Nephron progenitor cell (in vitro differentiated cells): ENCODE results near the gene SBF2.
A peak's percentile ranks its signal among the peaks of the same experiment; 100 is the strongest.
"Not testable (repeated sequence)": the region's sequence is repeated elsewhere in the genome, so short reads cannot be mapped to it uniquely, and the experiment has no call there.

Experiments
- DNase-seq: peaks from one replicate; pipeline ENCODE4 v3.0.0; 2021
- H3K27ac Mint-ChIP-seq: 2 replicates; pipeline ENCODE4 v1.8.0; 2021; ENCODE audit warnings: mild to moderate bottlenecking, moderate library complexity, mixed read lengths
- H3K27me3 Mint-ChIP-seq: 2 replicates; pipeline ENCODE4 v1.8.0; 2021; ENCODE audit warnings: mild to moderate bottlenecking, low read depth, mixed read lengths; ENCODE audit not compliant: poor library complexity
- H3K36me3 Mint-ChIP-seq: 2 replicates; pipeline ENCODE4 v1.8.0; 2021; ENCODE audit warnings: low read depth, mixed read lengths
- H3K4me1 Mint-ChIP-seq: 2 replicates; pipeline ENCODE4 v1.8.0; 2021; ENCODE audit warnings: mixed read lengths
- H3K4me3 Mint-ChIP-seq: 2 replicates; pipeline ENCODE4 v1.8.0; 2021; ENCODE audit warnings: mild to moderate bottlenecking, moderate library complexity, mixed read lengths
- H3K9me3 Mint-ChIP-seq: 2 replicates; pipeline ENCODE4 v1.8.0; 2021; ENCODE audit warnings: mild to moderate bottlenecking, moderate library complexity, mixed read lengths
- CTCF ChIP-seq: fragments of 200-600 bp; sonication (generic); IDR thresholded peaks from 2 replicates; pipeline ENCODE4 v1.5.0; 2021; ENCODE audit warnings: antibody characterized with exemption

The SBF2 gene

DNA sequence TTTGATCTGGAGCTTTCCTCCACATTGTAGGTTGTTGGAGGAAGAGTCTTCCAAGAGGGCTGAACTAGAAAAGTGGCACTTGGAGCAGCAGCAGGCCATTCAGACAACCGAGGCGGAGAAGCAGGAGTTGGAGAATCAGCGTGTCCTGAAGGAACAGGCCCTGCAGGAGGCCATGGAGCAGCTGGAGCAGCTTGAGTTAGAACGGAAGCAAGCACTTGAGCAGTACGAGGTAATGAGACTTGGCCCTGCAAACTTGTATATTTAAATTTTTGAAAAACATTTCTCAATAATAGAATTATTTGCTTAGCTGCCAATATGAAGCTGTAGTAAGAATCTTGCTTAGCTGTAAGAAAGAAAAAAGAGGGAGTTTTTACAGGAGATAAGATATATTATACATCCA is 546.2 kb downstream of the SBF2 start:
- DNase-seq: no peak
- Mint-ChIP-seq H3K27me3 (no peaks in the 10 kb centered on the region), H3K36me3 (peaks cover 49% of the 10 kb centered on the region), H3K4me3 (no peak overlapping the region), H3K4me1 (no peaks in the 10 kb centered on the region), H3K9me3 (peaks cover 4% of the 10 kb centered on the region), H3K27ac (peak overlapping the region; percentile 65)
- TF ChIP-seq CTCF: no peak

- no peak overlapping the region for H3K27ac Mint-ChIP-seq
- H3K36me3 Mint-ChIP-seq: peaks cover 54% of the 10 kb centered on the region
- no peak overlapping the region for H3K4me3 Mint-ChIP-seq
- no peaks in the 10 kb centered on the region for H3K4me1 Mint-ChIP-seq
- DNase-seq: no peak
- no peaks in the 10 kb centered on the region for H3K27me3 Mint-ChIP-seq
- TF ChIP-seq CTCF: no peak
- H3K9me3 Mint-ChIP-seq: peaks cover 7% of the 10 kb centered on the region
Observed at GRCh38 chr11:9747229-9747628, 546.8 kb downstream of the SBF2 start.

DNA sequence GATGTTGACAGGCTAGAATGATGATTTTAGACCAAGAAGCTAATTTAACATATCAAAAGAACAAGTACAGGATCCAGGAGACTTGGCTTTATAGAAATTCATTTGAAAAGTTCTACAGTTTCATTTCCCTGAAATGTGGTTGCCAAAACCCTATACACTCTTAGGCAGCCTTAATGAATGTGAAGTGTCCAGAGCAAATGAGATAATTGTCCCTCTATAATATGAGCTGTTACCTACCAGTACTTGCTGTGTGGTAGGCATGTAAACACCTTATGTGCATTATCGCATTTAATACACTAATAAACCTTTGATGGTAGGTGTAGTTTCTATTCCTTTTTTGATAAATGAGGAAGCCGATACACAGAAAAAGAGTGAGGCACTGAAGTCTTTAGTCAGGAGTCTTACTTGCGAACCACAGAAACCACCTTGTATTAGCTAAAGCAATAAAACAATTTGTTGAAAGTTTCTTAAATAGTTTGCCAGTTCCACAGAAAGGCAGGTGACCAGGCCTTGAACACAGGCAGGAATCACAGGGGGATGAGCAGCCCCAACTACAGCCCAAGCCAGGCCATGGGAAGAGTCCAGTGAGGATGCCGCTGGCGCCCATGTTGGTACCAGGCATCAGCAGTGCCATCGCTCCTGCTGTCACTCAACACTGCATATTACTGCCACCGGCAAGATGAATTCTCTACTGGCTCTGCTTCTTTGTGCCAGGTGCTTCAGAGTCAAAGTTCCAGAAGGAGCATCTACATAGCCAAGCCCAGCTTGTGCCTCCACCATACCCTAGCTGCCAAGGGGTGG is 548.4 kb downstream of the SBF2 start:
- H3K4me3 Mint-ChIP-seq: no peak overlapping the region

GRCh38 chr11:9743512-9743911 is 550.5 kb downstream of the SBF2 start:
- H3K4me1 Mint-ChIP-seq: peaks cover 14% of the 10 kb centered on the region

More for the DNA sequence above, 548.4 kb downstream of the SBF2 start:
- Mint-ChIP-seq H3K4me1 (no peaks in the 10 kb centered on the region), H3K27me3 (no peaks in the 10 kb centered on the region), H3K36me3 (peaks cover 65% of the 10 kb centered on the region), H3K9me3 (peaks cover 12% of the 10 kb centered on the region), H3K27ac (no peak overlapping the region)
- no peak for TF ChIP-seq CTCF
- no peak for DNase-seq

GRCh38 chr11:9741260-9741659 is 552.8 kb downstream of the SBF2 start:
- Mint-ChIP-seq H3K27me3 (no peaks in the 10 kb centered on the region), H3K9me3 (peaks cover 19% of the 10 kb centered on the region), H3K36me3 (peaks cover 78% of the 10 kb centered on the region), H3K4me1 (peaks cover 14% of the 10 kb centered on the region), H3K4me3 (no peak overlapping the region), H3K27ac (no peak overlapping the region)
- no peak for TF ChIP-seq CTCF
- no peak for DNase-seq

More at GRCh38 chr11:9743512-9743911, 550.5 kb downstream of the SBF2 start:
- H3K9me3 Mint-ChIP-seq: peaks cover 12% of the 10 kb centered on the region
- not testable (repeated sequence) for DNase-seq, H3K27me3 Mint-ChIP-seq, H3K4me3 Mint-ChIP-seq, H3K27ac Mint-ChIP-seq
- peaks cover 68% of the 10 kb centered on the region for H3K36me3 Mint-ChIP-seq

- no peak overlapping the region for H3K4me3 Mint-ChIP-seq
- peaks cover 87% of the 10 kb centered on the region for H3K36me3 Mint-ChIP-seq
- TF ChIP-seq CTCF: no peak
- H3K27me3 Mint-ChIP-seq: no peaks in the 10 kb centered on the region
- peaks cover 14% of the 10 kb centered on the region for H3K4me1 Mint-ChIP-seq
- no peak for DNase-seq
- H3K27ac Mint-ChIP-seq: peak overlapping the region; percentile 5
- H3K9me3 Mint-ChIP-seq: peaks cover 28% of the 10 kb centered on the region
Observed at GRCh38 chr11:9740202-9740883, 553.7 kb downstream of the SBF2 start.
